GM18909 (cell line): ENCODE measurements around the gene TMOD2.

Source experiments
- ATAC-seq: cut with Tn5 transposase; IDR thresholded peaks from one replicate; pipeline ENCODE4 v1.9.1; 2021; ENCODE audit warnings: mild to moderate bottlenecking; ENCODE audit not compliant: unreplicated experiment, poor library complexity

Gene TMOD2

DNA sequence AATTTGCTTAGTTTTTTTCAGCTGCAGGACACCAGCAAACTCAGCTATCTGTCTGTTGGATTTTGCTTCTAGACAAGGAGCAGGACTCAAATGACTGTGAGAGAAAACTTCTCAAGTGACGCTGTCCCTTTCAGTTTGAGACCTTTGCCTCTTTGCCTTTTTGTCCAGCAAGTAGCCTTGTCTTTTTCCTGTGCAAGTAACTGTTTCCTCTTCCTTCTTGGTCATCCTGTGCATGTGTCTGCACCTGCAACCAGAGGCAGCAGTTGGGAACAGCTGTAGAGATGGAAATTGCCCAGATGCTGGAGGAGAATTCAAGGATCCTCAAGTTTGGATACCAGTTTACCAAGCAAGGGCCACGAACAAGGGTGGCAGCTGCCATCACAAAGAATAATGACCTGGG lies 54.7 kb downstream of the TMOD2 start:
- ATAC-seq, result no peak

DNA sequence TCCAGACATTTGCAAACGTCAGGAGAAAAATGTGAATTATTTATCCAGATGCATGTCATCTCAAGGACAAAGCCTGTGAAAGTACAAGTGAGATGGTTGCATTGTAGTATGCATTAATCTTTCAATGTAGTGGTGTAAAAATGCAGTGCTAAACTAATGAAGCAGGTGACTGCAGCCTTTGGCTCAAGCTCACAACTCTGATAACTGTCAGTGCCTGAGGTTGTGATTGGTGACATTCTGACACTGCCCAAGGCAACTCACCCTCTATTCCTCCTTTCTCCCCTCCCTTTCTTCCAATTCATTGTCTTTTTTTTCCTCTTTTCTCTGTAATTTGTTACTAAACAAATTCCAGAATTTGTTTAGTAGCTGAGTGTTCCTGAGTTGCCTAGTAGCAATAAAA lies 58.1 kb downstream of the TMOD2 start:
- ATAC-seq, result no peak

DNA sequence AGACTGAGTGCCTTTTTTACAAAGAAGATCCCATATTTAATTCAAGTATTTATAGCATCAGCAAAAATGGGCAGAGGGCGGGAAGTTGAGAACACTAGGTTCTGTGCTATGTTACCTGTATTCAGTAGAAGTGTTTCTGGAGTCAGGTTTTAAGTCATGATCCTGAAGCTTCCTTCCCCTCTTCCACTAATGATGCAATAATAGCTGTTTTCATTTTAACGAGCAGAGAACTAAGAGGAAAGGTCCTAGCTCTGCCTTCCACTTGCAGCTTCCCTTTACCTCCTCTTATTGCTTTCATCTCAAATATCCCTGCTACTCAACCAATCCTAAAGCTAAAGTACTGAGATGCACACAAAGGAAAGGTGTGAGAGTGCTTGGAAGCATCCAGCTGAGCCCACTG lies 61.2 kb downstream of the TMOD2 start:
- no peak for ATAC-seq

DNA sequence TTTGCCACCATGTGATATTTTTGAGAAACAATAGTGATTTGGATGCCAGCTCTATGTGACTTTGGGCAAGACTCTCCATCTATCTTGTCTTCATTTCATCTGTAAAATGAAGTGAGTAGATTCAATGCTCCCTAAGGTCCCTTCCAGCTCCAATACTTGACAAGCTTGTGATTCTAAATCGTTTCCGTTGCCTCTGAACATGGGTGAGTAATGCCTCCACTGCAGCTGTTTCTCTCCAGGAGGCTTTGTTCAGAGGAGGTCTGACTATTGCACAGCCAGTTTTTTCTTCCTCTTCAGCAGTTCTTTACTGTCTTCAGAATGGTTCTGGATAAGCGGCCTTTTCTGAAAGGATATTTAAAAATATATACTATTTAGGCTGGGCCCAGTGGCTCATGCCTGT lies 63.2 kb downstream of the TMOD2 start:
- ATAC-seq, result no peak

- ATAC-seq, result no peak
Measured at GRCh38 chr15:51816611-51817010, 65.2 kb downstream of the TMOD2 start.

DNA sequence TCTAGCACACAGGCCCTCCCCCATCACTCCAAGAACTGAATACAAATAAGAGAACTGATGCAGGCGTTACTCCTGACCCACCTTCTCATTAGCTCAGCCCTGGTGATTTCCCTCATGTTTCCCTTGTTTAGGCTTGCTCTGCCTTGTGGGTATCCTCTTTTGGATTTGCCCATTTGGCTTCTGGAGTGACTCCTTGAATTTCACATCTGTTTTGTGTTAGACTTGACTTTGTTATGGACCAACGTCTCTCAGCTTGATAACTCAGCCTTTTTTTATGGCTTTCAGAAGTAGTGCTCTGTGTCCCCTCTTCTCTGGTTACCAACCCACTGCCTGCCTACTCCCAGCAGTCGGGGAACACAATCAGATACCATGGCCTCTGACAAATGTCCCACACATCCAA lies 66.8 kb downstream of the TMOD2 start:
- ATAC-seq, result no peak

DNA sequence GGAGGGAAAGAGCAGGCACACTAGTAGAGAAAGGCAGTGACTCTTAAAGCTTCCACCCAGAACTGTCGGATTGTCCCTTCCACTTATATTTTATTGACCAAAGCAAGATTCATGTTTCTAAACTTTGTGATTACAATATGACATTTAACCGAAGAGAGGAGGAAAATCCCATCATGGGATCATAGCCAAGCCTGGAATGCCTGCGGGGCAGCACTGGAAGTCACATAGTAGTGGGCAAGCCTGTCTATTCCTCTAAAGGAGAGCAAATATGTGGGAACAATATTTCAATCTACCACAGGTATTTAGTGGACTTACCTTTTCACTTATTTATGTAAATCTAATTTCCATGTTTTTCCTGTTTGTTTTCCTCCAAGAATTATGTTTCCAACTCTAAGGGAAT lies 74.3 kb downstream of the TMOD2 start:
- no peak for ATAC-seq

DNA sequence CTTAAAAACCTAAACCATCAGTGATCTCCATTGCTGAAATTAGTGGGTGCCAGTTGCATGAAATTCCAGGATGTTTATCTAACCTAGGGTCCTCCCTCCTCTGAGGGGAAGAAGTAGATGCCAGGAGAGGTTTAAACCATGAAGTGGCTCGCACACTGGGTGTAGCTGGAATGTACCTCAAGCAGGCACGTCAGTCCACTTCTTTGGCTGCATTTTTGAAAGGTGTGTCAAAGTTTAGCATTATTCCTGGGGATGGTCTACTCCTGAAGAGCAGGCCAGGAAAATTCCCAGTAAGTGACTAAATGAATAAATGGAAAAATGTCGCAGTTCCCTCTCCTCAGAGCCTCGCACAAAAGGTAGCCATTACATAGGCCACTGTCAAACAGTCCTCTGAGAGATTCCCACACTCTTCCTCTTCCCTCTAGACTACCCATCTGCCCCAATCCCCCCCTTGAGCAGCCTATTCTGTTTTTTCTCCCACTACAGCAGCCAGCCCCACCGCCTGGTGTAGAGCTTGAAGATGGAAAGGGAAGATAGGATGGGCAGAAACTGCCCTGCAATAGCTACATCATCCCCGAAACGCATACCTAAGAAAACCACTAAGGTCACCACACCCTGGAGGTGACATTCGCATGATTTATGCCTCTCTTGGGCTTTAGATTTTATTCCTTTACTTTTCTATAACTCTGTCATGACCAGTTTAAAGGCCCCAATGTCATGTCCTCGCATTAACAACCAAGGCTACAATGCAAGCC lies 77.4 kb downstream of the TMOD2 start:
- no peak for ATAC-seq

DNA sequence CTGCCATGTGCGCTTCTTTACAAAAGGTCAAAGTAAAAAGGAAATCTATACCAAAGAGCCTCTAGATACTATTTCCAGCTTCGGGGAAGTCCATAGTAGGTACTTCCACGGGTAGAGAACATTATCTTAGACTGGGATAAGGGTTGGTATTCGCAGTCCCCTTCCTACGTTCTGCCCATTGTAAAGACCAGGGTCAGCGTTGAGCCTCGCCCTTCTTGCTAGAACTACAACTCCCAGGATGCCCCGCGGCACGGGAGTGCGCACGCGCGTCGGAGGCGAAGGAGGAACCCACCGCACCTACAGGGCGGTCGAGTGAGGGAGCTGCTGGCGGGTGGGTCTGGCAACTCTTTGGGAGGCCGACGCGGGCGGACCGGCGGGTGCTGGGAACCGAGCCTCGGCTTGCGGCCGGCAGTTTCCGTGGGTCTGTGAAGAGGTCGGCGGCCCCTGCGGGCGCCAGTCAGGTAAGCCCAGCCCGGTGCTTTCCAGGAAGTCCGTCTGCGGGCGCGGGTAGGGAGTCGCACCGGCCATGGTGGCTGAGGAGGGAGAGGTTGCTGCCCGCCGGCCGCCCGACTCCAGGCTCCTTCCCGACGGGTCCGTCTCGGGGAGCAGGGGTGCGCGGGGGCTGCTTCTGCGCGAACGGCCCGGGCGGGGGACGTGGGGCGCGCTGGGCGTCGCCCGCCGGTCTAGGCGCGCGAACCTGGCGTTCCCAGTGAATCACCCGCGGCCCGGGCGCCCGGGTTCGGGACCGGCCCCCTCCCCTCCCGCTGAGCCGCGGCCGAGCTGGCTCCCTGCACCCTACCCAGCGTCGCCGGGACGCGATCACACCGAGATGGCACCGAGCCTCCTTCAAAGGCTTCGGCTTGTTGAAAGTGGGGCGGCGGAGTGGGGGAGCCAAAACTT lies 78.2 kb downstream of the TMOD2 start, which contains the start of gene TMOD3:
TSS of gene TMOD3 (plus strand) at position 278 of the 900 bp plus-strand sequence. CDS start 33,232 bp downstream, outside the sequence.
- ATAC-seq, result peak; percentile 91

DNA sequence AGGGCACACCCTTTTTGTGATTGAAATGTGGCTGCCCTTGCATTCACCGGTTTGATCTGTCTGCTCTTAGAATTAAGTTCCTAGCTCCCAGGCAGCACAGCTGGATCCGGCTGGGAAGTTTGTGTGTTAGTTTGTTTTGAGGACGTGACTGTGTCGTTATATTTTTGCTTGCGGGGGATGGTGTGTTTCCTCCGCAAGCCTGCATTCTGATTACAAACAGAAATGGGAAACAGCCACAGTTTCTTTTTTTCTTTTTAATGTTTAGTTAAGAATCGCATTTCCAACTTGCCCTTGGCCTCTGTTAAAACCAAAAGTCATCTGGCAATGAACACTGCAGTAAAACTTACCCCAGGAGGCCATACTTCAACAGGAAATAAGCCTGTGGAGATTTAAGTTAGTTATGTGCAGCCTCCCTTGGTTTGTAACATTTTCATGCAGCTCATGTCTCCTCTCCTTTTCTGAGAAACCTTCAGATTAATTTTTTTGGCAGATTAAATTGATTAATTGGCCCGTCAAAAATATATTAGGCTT lies 78.9 kb downstream of the TMOD2 start:
- ATAC-seq, result no peak

DNA sequence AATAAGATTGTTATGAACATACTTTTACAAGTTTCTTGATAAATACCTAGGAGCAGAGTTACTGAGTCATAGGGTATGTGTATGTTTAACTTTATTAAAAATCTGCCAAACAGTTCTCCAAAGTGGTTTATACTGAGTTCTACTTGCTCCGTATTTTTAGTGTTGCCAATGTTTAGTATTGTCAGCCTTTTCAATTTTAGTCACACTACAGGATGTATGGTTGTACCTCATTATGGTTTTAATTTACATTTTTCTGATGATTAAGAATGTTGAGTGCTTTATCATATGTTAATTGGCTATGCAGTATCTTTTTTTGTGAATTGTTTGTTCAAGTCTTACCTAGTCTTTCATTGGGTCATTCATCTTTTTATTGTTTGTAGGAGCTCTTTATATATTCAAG lies 82.4 kb downstream of the TMOD2 start:
- ATAC-seq, result no peak

- peak; percentile 42 for ATAC-seq
Measured at GRCh38 chr15:51837792-51838251, 86.4 kb downstream of the TMOD2 start.

DNA sequence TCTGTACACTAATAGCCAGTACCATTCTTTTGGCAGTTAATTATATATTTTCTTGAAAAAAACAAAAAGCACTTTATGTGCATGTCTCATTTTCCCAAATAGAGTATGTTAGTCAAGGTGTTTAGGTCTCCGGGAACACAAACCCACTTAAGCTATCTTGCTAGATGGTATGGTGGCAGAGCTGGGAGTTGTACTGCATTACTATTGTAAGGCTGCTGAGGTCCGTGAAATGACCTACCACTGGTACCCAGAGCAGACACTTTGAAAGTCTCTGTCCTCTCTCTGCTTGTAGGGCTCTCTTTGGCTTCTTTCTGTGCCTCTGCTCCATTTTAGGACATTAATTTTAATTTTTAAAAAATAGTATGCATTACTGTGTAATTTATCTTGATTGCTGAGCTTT lies 86.9 kb downstream of the TMOD2 start:
- no peak for ATAC-seq

GRCh38 chr15:51840692-51841091 lies 89.3 kb downstream of the TMOD2 start:
- no peak for ATAC-seq

DNA sequence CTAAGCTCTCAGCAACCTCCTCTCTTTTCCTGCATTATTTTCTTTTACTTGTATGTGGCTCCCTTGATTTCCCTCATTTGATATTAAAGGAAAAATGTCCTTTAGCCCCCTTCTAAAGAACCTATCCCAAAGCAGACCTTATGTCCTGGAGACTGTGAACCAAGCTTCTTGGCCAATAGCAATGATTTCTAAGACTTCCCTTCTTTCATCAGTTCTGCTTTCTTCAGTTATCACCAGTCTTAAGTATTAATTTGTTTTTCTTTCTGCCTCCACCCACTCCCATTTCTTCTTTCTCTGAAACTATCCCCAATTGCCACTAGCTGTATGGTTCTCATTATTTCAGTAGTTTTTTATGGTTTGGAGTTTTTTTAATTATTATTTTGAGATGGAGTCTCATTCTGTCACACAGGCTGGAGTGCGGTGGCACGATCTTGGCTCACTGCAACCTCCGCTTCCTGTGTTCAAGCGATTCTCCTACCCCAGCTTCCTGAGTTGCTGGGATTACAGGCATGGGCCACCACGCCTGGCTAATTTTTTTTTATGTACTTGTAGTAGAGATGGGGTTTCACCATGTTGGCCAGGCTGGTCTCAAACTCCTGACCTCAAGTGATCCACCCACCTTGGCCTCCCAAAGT lies 90.1 kb downstream of the TMOD2 start:
- ATAC-seq, result no peak

GRCh38 chr15:51842265-51842664 lies 90.9 kb downstream of the TMOD2 start:
- ATAC-seq, result no peak

DNA sequence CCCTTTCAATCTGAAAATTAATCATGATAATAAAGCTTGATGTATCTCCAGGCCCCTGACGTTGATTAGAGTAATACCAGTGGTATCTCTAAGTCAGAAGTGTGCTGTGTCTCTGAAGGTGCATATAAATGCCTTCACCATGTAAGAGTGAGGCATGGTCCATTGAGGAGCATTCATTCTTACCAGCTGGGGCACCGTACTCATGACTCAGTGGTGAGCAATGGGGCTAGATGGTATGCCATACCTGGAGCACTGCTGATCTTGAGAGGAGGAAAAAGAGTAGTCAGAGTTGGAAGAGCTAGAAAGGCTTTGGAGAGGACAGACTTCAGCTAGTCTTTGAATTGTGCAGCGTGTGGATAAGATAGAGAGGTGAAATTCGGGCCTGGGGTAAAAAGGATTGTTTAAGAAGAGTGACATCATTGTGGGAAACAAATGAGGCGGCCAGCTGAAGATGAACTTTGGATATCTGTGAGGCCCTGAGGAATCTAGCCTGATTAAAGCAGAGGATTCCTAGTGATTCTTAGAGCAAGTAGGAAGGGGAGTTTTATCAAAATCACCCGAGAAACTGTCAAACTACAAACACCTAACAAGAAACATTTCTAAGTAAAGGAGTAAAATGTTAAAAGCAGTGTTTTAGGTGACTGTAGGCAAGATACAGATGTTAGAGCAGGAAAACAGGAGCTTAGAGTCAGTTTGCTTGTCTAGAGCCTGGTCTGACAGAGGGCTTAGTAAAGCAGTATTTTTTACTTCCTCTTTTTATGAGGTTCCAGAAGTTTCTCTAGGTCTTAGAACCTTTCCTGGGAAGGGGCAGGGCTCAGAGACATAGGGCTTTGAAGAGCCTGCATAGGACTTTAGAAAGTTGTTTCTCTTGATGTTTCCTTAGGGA lies 91.7 kb downstream of the TMOD2 start:
- peak; percentile 44 for ATAC-seq

DNA sequence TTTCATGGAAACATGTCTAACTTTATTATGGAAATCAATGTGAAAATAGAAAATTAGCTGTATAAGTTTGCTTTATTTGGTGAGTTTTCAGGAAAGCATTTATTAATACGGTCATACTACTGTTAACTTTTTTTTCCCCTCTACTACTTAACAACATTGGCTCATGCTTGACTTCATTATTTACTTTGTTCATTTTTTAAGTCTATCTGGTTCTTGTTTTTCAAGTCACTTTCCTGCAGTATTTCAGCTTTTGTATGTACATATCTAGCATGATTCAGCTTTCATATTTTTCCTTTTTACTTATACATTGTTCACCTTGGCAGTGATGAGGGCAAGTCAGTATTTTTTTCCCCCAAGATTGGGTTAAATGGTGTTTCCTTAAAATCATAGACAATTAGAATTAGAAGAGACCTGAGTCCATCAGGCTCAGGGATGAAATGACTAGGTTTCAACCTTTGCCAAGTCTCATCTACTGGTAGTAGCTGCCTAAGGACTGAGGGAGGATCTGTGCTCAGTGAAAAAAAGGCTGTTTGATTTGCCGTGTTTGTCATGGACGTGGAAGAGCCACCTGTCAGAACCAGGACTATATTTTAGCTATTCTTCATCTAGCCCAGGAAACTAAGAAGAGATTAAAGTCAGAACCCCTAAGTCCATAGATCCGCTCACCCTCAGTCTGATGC lies 93.5 kb downstream of the TMOD2 start:
- ATAC-seq, result no peak

DNA sequence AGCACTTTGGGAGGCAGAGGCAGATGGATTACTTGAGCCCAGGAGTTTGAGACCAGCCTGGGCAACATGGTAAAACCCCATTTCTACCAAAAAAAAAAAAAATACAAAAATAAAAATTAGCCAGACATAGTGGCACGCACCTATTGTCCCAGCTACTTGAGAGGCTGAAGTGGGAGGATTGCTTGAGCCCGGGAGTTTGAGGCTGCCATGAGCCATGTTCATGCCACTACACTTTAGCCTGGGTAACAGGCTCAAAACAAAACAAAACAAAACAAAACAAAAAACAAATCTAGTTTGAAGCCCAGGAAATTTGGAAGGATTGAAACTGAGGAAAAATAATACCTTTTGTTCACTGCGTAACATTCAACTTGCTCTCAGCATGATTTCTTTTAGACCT lies 94.7 kb downstream of the TMOD2 start:
- ATAC-seq, result no peak
